HG03354 (cell line): ENCODE data around the gene TMEM26.

ENCODE experiments used
- ATAC-seq: cut with Tn5 transposase; IDR thresholded peaks from one replicate; pipeline ENCODE4 v1.9.1; 2021; ENCODE audit warnings: mild to moderate bottlenecking; ENCODE audit not compliant: unreplicated experiment, poor library complexity, severe bottlenecking

Gene TMEM26

DNA sequence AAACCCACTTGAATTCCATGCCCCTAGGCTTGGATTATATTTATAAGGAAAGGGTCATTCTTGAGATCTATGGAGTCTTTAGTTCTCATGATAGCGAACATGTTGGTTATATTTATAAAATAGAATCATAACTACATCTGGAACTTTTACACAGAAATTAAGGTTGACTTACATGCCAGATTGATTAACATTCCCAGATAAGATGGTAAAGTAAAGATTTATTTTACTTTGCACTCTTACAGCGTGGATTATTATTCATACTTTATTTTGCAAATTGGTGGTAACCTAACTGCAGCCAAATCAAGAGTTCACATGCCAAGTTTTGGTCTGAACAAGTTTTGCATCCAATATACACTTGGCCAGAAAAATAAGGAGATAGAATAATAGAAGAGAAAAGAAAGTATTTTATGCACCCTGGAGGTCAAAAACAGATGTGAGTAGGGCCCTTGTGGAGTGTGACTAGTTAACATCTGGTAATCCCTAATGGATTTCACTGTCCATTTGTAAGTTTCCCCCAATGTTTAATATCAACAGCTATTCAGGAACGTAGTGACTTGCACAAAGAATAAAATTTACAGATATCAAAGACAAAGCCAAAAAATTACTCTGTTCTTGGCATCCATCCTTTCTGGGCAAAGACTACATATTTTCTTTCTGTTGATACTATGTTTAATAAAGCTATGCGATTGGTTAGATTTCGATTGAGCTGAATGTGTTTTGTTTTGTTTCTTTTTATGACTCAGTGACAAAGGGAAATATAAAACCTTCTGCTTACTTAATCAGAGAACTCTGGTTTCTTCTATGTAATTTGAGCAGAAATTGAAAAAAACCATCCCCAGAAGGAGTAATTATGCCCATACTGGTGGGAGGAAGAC is 10.1 kb upstream of the TMEM26 start:
- no peak for ATAC-seq

DNA sequence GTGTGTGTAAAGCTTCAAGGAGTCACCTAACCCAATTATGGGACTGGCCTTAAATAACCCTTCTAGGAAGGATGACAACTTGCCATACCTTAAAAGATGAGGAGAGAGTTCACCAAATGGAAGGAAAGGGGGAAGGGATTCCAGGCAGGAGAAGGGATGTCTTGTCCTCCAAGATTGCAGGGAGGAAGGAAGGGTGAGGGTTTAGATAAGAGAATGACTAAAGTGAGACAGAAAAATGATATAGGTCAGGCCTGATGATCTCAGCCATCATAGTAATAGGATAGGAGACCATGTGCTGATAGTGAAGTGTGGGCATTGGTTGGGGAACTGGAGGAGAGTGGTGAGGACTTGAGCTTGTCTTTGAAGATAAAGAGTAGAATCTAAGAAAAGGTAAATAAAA is 7.7 kb upstream of the TMEM26 start:
- ATAC-seq: no peak

DNA sequence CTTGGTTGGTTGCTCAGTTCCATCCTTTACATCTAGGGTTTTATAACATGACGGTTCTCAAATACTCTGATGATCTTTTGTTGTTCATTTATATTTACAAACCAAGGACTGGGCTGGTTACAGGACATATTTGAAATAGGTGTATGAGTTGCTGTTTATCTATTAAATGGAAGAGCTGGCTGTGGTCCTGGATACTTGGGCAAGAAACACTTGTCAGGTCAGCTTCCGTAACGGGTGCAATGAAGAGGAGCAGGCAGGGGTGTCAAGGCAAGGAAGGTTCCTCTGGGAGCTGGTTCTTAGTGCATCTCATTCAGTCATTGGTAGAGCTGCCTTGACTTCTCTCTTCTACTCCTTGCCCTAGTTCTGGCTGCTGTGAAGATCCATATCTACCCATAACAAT is 4.8 kb upstream of the TMEM26 start:
- ATAC-seq: no peak

DNA sequence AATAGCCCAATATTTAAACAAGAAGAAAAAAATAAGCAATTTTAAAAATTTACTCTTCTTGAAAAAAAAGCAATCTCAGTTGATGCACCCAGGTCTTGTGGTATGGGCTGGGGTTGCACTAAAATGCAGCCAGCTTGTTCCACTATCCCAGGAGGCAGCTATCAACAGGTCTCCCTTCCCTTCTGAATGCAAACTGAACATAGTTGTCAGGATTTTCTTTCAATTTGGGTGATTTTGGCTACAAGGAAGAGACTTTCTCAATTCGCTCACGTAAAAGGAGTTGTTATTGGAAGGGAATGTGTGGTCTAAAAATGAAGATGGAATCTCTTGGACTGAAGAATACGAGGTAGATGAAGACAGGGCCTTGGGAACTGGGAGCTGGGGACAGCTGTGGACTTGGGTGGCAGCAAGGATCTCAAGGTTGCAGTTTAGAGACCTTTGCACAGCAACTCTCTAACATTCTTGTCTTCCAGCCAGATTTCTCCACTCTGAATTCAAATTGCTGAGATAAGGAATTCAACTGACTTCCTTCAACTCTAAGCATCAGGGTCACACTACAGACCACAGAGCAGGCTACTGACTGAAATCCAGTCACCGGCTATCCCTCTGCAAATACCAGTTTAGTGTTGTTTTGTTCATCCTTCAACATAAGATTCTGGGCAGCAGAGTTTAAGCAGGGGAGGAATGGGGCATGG is 3.1 kb upstream of the TMEM26 start:
- ATAC-seq: no peak

DNA sequence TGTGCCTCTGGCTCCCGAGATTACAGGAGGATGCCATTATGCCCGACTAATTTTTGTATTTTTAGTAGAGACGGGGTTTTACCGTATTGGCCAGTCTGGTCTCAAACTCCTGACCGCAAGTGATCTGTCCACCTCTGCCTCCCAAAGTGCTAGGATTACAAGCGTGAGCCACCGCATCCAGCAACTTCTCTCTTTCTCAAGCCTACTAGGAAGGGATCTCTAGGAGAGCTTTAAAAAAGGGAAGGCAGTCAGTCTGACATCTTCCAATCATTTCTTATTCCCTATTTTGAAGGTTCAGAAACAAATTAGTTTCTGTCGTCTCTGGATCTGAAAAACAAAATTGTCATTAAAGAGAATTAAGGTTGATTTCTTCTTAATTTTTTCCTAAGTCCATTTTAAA is 2.5 kb upstream of the TMEM26 start:
- ATAC-seq: no peak

DNA sequence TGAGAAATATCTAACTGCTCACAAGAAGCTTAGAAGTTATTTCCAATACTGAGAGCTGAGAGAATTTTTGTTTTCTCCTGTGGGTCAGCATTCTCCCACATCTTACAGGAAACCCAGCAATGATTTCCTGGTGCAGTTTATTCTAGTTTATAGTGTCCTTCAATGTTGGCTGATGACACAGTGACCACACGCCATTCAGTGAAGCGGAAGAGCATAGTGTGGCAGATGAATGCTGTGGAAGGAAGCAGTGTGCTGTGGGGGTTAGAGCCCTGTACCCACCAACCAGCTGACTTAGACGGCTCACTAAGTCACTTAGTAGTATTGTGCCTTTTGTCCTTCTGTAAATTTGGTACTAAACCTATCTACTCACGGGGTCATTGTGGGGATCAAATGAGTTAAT is 1.4 kb upstream of the TMEM26 start:
- no peak for ATAC-seq

DNA sequence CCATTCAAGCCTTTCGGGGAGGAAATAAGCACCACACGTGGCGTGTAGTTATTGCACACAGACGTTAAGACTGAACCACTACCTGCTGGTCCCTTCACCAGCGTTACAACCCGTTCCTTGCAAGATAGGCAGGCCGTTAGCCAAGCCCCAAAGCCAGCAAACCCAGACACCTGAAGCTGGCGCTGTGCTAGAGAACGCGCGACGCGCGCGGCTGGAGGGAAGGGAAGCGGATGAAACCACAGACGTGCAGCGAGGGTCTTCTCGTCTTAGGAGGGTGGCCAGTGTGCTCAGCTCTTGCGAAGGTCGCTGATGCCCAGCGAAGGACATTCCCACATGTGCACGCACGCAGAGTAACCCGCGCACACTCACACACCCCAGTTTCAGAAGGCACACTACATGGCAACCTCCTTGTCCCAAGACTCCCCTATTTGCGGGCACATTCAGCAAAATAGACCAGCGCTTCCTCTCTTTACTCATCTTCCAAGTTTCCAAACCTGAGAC is 980 bp downstream of the TMEM26 start:
- ATAC-seq: no peak

DNA sequence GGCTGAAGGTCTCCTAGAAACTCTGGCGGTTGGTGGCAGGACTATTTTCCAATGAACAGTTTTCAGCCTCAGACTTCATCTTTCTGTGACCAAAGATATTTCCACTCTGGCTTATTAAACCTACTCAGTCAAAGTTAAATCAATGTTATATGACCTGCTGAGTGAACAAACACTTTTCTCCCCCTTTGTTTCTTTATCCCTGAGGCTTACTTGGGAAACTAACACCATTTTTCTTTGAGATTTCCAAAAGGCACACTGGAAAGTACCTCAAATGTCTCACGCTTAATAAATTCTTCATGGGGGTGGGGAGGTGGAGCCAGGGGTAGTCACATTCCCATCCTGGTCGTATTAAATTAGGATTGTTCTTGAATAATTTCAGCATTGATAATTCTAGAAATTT is 1.8 kb downstream of the TMEM26 start:
- no peak for ATAC-seq

DNA sequence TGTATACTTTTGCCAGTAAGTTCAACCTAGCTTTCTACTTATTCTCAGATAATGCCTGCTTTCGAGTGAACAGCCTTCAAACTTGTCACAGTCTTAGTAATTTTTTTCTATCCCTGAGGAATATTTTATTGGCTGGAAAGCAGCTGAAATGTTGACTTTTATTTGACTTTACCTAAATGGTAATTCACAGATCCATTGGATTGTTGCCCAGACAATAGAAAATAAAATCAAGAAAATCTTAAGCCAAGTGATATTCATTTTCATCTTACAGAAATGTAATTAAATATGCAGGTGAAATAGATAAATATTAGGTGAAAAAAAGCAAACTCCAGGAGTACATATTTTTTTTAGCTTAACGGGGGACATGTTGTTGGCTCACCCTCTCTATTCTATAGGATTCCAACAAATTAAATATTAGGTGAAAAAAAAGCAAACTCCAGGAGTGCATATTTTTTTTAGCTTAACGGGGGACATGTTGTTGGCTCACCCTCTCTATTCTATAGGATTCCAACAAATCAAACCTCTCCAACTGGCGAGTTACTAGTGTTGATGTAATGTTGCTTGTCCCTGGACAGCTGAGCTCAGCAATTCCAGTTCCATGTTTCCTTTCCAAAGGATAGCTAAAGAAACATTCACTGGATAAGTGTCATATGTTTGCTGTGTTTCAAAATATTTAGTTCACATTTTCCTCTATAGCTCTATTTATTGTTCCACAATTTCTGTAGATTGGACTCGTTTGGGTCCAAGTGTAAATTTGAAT is 4.2 kb downstream of the TMEM26 start:
- no peak for ATAC-seq

DNA sequence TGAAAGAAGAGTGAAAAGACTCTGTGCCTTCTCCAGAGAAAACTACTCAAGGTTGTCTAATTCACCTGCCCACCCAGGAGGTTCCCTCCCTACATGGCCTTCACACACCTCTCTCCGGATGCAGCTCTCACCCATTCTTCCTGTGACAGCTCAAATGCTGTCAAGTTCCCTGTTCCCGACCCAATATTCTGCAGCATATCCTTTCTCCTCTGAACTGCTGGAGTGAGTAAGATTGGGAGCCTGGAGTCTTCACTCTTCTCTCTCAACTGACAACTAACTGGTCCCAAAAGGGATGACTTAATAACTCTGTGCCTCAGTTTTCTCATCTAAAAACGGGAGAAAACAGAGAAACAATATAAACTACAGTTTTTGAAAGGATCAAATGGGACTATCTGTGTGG is 5.1 kb downstream of the TMEM26 start:
- ATAC-seq: no peak

DNA sequence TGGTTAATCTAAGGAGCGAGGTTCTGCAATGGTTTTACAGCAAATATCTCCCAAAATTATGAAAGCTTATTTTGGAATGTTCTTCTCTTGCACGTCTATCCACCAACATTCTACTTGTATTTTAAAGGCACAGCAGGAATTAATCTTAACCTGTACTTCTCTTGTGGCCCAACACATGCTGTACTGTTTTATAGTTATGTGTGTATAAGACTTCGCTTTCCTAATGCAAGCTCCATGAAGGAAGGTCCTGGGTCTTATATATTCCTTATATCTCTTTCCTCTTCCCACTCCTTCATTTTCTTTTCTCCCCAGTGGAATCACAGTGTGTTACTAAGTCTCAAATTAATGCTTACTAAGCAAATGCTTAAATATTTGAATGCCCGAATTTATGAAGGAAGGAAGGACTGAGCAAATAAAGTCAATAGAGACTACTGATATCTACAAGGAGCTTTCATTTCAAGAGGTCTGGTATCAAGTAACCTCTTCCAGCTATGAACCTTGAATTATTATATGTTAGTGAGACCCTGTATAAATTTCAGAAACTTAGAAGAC is 14.0 kb downstream of the TMEM26 start:
- no peak for ATAC-seq

DNA sequence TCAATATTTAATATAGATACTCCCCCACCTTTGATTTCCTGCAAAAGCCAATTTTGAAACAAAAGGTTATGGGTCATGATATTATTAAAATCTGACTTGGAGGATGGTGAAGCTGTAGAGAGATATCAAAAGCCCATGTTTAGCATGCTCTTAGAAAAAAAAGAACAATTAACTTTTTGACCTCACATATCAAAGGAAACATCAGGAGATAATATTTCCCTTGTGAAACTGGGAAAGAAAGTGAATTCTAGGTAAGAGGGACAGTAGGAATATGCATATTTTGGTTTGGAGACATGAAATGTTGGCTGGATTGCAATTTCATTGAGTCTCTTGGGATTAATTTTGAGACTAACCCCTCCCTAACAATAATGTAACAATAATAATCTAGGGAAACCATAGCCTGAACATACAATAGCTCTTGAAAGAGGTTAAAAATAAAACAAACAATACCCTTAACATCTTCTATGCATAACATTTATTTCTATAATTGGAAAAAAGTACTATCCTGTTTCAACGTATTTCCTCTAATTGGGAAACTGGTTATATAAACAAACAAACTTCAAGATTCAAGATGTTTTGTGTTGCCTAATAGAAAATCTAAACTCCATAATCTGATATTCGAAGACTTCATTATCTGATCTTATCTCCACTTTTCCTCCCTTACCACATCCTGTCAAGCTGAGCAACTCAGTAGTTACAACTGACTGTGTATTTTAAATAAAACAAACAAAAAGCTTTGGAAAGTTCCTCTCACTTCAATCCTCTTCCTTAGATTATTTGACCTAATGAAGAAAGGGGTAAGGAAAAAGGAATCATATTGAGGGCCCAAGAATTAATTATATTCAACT is 14.8 kb downstream of the TMEM26 start:
- no peak for ATAC-seq

DNA sequence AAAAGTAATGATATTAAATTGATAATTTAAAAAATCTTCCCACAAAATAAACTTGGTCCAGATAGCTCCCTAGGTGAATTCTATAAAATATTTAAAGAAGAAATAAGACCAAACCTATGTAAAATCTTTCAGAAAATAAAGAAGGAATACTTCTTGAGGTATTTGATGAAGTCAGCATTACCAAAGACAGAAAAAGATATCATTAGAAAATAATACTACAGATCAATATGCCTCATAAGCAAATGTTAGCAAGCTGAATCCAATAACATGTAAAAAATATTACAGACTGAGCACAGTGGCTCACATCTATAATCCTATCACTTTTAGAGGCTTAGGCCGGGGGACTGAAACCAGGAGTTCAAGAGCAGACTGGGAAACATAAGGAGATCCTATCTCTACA is 30.0 kb downstream of the TMEM26 start:
- no peak for ATAC-seq

DNA sequence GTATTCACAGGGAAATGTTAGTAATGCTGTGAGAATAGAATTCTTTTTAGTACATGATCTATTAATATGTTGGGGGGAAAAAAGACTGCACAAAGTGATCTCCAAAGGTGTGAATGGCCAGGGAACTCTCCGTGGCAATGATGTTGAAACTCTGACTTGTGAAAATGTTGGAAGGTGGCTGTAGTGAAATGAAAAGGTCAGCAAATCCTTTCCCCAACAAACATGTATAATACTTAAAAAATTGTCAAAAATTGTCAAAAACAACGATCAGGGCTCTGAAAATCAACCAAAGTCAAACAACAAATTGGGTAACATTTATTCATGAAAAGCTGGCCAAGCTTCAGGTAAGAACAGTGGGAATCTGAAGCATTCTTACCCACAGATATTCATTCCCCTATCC is 35.5 kb downstream of the TMEM26 start:
- no peak for ATAC-seq

DNA sequence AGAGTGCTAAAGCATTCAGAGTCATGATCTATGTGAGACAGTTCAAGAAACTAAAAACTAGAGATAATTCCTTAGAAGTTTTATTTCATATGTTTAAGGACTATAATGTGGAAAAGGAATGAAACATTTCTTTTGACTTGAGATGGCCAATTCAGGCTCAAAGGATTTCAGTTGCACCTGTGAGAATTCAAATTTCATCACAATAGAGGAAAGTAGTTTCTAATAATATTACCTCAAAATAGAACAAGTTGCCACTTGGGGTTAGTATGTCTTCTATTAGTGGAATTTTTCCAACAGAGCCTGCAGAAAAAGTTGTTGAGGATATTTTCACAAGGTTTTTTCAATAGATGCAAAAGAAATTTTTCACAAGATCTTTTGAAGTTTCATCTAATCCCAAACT is 37.4 kb downstream of the TMEM26 start:
- ATAC-seq: no peak

DNA sequence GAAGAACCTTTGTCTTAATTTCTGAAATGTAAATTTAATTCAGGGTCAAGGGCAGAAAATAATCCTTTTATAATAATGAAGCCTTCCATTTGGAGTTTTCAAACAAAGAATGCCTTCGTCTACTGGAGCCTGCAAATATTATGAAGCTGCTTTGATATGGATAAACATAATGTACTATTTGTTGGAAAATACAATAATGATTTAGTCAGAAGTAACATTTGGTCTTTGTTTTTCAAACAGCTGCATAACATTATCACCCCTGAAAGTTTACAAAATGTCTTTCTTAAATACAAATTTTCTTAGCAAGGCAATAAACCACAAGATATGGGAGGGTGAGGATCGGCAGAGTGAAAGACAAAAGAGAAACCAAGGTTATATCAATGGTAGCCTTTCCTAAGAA is 41.5 kb downstream of the TMEM26 start:
- no peak for ATAC-seq

DNA sequence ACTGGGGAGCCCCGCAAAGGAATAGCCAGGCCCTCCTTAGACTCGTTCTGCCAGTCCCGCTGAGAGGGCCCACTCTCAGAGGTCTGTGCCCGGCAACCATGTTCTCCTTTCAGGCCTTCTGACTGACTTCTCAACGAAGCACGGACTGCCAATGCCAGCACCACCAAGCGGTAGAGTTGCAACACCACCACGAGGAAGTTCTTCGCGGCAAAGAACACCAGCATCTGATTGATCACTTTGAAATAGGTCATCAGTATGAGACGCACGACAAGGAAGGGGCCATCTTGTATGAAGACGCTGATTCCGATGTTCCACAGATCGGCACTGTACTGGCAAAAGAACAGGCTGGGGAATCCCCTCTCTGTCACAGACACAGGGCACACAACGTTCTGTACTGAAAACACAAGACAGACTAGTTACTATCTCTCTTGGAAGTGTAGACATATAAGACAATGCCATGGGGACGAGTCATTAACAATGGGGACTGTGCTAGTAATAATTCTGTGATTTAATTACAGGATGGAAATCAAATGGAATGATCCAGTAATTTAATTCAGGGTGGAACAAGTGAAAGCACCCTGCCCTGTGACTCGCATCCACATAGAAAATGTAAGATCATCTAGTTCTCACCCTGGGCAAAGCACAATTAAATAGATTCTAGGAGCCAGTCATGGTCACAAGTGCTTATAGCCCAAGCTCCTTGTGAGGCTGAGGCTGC is 42.7 kb downstream of the TMEM26 start:
- no peak for ATAC-seq

DNA sequence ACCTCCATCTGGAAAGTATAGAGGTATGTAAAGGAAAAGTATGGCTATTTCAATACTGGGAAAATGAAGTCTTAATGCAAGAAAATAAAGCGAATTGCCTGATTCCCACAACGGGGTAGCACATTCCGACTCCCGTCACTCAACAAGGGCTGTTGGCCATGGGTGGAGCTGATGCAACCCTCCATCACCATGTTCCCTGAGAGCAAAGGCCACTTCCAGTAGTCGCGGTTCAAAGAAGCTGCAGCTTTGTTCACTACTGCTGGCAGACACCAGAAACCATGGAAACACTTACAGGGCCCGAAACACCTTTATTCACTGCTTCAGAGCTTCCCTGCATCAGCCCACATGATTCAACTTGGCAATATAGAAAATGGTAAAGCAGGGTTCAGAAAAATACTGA is 44.0 kb downstream of the TMEM26 start:
- no peak for ATAC-seq

DNA sequence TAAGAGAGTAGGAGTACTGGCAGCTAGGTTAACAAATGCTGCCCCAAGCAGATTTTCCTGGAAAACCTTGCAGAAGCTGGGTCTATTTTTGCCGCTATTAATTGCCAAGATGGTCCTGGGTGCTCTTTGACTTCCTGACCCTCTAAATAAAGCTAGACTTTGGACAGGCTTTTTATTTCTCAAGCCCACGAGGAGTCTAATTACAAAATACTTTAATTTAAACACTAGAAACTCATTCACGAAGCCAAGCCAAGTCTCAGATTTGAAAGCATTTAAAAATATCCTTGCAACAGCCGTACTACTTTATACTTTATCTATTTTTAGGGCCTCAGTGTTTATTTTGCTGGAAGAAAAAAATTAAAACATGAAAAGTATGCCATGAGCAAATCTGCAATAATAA is 45.1 kb downstream of the TMEM26 start:
- ATAC-seq: no peak
